Measurements from ENCODE around the gene MCEMP1.

Gene MCEMP1
- 0.37 to 122 (median 45.6) reads per million in 18 experiments for total RNA-seq

GRCh38 chr19:7676854-7677253, at the start of gene MCEMP1:
MCEMP1 (plus strand) TSS chr19:7677090; CDS start chr19:7677121, 31 bp downstream.
- DNase-seq = peak; percentile 84 to 85

GRCh38 chr19:7627166-7627565, 49.7 kb upstream of the MCEMP1 start:
- DNase-seq = no peak

GRCh38 chr19:7628589-7629311, 48.1 kb upstream of the MCEMP1 start:
- DNase-seq = no peak

- peak; percentile 99 for DNase-seq
These were observed 47.4 kb upstream of the MCEMP1 start, which contains the start of the genes PET100 and XAB2 for GRCh38 chr19:7629347-7630054. PET100 (plus strand) TSS chr19:7629793; CDS start chr19:7629834, 41 bp downstream. XAB2 (minus strand) TSS chr19:7629545; CDS start chr19:7629527, 18 bp downstream.

- DNase-seq = no peak
These were observed 45.3 kb upstream of the MCEMP1 start for GRCh38 chr19:7631577-7631976.

GRCh38 chr19:7632340-7633203, 44.3 kb upstream of the MCEMP1 start:
- no peak for DNase-seq

- DNase-seq = no peak
These were observed 43.2 kb upstream of the MCEMP1 start, which contains the start of gene PCP2 for GRCh38 chr19:7633698-7634097. PCP2 (minus strand) TSS chr19:7633719; CDS start chr19:7633457, 262 bp downstream.

- DNase-seq = no peak
These were observed 41.2 kb upstream of the MCEMP1 start for GRCh38 chr19:7635670-7636069.

- DNase-seq = no peak
These were observed 40.6 kb upstream of the MCEMP1 start for GRCh38 chr19:7636317-7636690.

- DNase-seq = peak; percentile 72 to 85
These were observed 40.1 kb upstream of the MCEMP1 start, which contains the start of gene STXBP2 for GRCh38 chr19:7636691-7637373. STXBP2 (plus strand) TSS chr19:7637110; CDS start chr19:7637150, 40 bp downstream.

GRCh38 chr19:7637374-7638256, 39.3 kb upstream of the MCEMP1 start:
- DNase-seq = peak; percentile 70 to 83

GRCh38 chr19:7638802-7639465, 38.0 kb upstream of the MCEMP1 start:
- no peak for DNase-seq

GRCh38 chr19:7639863-7640348, 37.0 kb upstream of the MCEMP1 start:
- DNase-seq = no peak

GRCh38 chr19:7640803-7641202, 36.1 kb upstream of the MCEMP1 start:
- DNase-seq = no peak

GRCh38 chr19:7641290-7642276, 35.3 kb upstream of the MCEMP1 start:
- no peak for DNase-seq

- no peak for DNase-seq
These were observed 34.4 kb upstream of the MCEMP1 start for GRCh38 chr19:7642295-7643030.

- no peak for DNase-seq
These were observed 33.9 kb upstream of the MCEMP1 start for GRCh38 chr19:7643031-7643415.
